T-helper 2 cell treated with Interferon-gamma antibody and Interleukin-4, amounts not matched to agents 5 μg/mL and 100 μg/mL, for 36 hours (primary cell): ENCODE data around the gene SCN3B.

Experiments used
- DNase-seq: peaks from one replicate; pipeline ENCODE4 v3.0.0; 2021; ENCODE audit warnings: low spot score
- H3K27ac Mint-ChIP-seq: one replicate; pipeline ENCODE4 v1.8.0; 2021; ENCODE audit warnings: mild to moderate bottlenecking, mixed read lengths
- H3K27me3 Mint-ChIP-seq: one replicate; pipeline ENCODE4 v1.8.0; 2021; ENCODE audit warnings: low read depth, mixed read lengths
- H3K36me3 Mint-ChIP-seq: one replicate; pipeline ENCODE4 v1.8.0; 2021; ENCODE audit warnings: low read depth, mixed read lengths
- H3K4me1 Mint-ChIP-seq: one replicate; pipeline ENCODE4 v1.8.0; 2021; ENCODE audit warnings: low read depth, mixed read lengths
- H3K4me3 Mint-ChIP-seq: one replicate; pipeline ENCODE4 v1.8.0; 2022; ENCODE audit warnings: mild to moderate bottlenecking, moderate library complexity, mixed read lengths
- H3K9me3 Mint-ChIP-seq: one replicate; pipeline ENCODE4 v1.8.0; 2021; ENCODE audit warnings: mixed read lengths

The SCN3B gene

GRCh38 chr11:123584186-123584585 is 70.2 kb downstream of the SCN3B start:
- peaks cover 1% of the 10 kb centered on the region for H3K36me3 Mint-ChIP-seq
- no peaks in the 10 kb centered on the region for H3K9me3 Mint-ChIP-seq

GRCh38 chr11:123582992-123583504 is 71.4 kb downstream of the SCN3B start:
- H3K4me1 Mint-ChIP-seq, result peaks cover 6% of the 10 kb centered on the region
- DNase-seq, result no peak
- no peak overlapping the region for H3K27ac Mint-ChIP-seq
- H3K36me3 Mint-ChIP-seq, result peaks cover 3% of the 10 kb centered on the region
- H3K27me3 Mint-ChIP-seq, result no peaks in the 10 kb centered on the region
- H3K4me3 Mint-ChIP-seq, result no peak overlapping the region
- H3K9me3 Mint-ChIP-seq, result no peaks in the 10 kb centered on the region

More at GRCh38 chr11:123584186-123584585, 70.2 kb downstream of the SCN3B start:
- Mint-ChIP-seq H3K27me3 (no peaks in the 10 kb centered on the region), H3K4me3 (no peak overlapping the region), H3K4me1 (peaks cover 6% of the 10 kb centered on the region), H3K27ac (no peak overlapping the region)
- DNase-seq, result no peak

- peaks cover 5% of the 10 kb centered on the region for H3K36me3 Mint-ChIP-seq
- H3K4me1 Mint-ChIP-seq, result peaks cover 10% of the 10 kb centered on the region
Observed at GRCh38 chr11:123581651-123582399, 72.6 kb downstream of the SCN3B start.

GRCh38 chr11:123580557-123581275 is 73.7 kb downstream of the SCN3B start:
- Mint-ChIP-seq H3K9me3 (no peaks in the 10 kb centered on the region), H3K27ac (no peak overlapping the region), H3K4me3 (no peak overlapping the region), H3K4me1 (peaks cover 18% of the 10 kb centered on the region), H3K27me3 (no peaks in the 10 kb centered on the region), H3K36me3 (peaks cover 5% of the 10 kb centered on the region)
- DNase-seq, result peak; percentile 49

More at GRCh38 chr11:123581651-123582399, 72.6 kb downstream of the SCN3B start:
- no peaks in the 10 kb centered on the region for H3K9me3 Mint-ChIP-seq
- H3K27ac Mint-ChIP-seq, result no peak overlapping the region
- no peak for DNase-seq
- H3K4me3 Mint-ChIP-seq, result no peak overlapping the region
- H3K27me3 Mint-ChIP-seq, result no peaks in the 10 kb centered on the region

- no peaks in the 10 kb centered on the region for H3K27me3 Mint-ChIP-seq
- no peaks in the 10 kb centered on the region for H3K9me3 Mint-ChIP-seq
- H3K36me3 Mint-ChIP-seq, result peaks cover 5% of the 10 kb centered on the region
- peaks cover 18% of the 10 kb centered on the region for H3K4me1 Mint-ChIP-seq
- H3K27ac Mint-ChIP-seq, result no peak overlapping the region
- H3K4me3 Mint-ChIP-seq, result no peak overlapping the region
- DNase-seq, result no peak
Observed at GRCh38 chr11:123580137-123580536, 74.3 kb downstream of the SCN3B start.

GRCh38 chr11:123579482-123579812 is 75.0 kb downstream of the SCN3B start:
- no peak for DNase-seq
- no peaks in the 10 kb centered on the region for H3K9me3 Mint-ChIP-seq
- no peak overlapping the region for H3K27ac Mint-ChIP-seq
- H3K4me3 Mint-ChIP-seq, result no peak overlapping the region
- H3K4me1 Mint-ChIP-seq, result peaks cover 18% of the 10 kb centered on the region
- peaks cover 5% of the 10 kb centered on the region for H3K36me3 Mint-ChIP-seq
- H3K27me3 Mint-ChIP-seq, result no peaks in the 10 kb centered on the region
